Vagina (tissue), 2 donors: Measurements from ENCODE around the gene VLDLR. TPM values are rescaled to one million over a fixed set of nuclear protein-coding genes. Genes with fewer than 3 reads are reported as not detected.

Experiments used
- DNase-seq, 2 donors: peaks; one replicate each; pipeline ENCODE4 v3.0.0-alpha.2; 2017; ENCODE audit errors: extremely low spot score in 2 of 2
- H3K27ac ChIP-seq: fragments of 200-600 bp; sonication (generic); one replicate; pipeline ENCODE4 v1.5.1; 2019
- H3K27me3 ChIP-seq: fragments of 200-600 bp; sonication (generic); one replicate; pipeline ENCODE4 v1.5.1; 2019
- H3K36me3 ChIP-seq, 2 donors: fragments of 200-600 bp; sonication (generic); one replicate each; pipeline ENCODE4 v1.5.1; 2017 to 2019
- H3K4me1 ChIP-seq: fragments of 200-600 bp; sonication (generic); one replicate; pipeline ENCODE4 v1.5.1; 2019
- H3K4me3 ChIP-seq, 2 donors: fragments of 200-600 bp; sonication (generic); 1 replicate in 1 of 2; 2 replicates in 1 of 2; pipeline ENCODE4 v1.5.1; 2016 to 2019
- H3K9me3 ChIP-seq: fragments of 200-600 bp; sonication (generic); one replicate; pipeline ENCODE4 v1.5.1; 2019
- CTCF ChIP-seq, 3 experiments: fragments of 450-650 bp in 2 of 3; fragments of 200-600 bp in 1 of 3; sonication (generic) in 1 of 3; IDR thresholded peaks; one replicate each; pipeline ENCODE4 v1.5.1; 2017 to 2019; ENCODE audit warnings: antibody characterized with exemption in 3 of 3, mild to moderate bottlenecking in 2 of 3, moderate library complexity in 2 of 3
- POLR2A ChIP-seq, 2 donors: fragments of 450-650 bp; IDR thresholded peaks; one replicate each; pipeline ENCODE4 v1.6.1; 2017; ENCODE audit warnings: antibody characterized with exemption in 2 of 2, mild to moderate bottlenecking in 2 of 2, moderate library complexity in 2 of 2
- POLR2AphosphoS5 ChIP-seq, 2 donors: sonication (generic); formaldehyde crosslinking; IDR thresholded peaks; one replicate each; pipeline ENCODE4 v1.9.0; 2017; ENCODE audit warnings: antibody characterized with exemption in 2 of 2, mild to moderate bottlenecking in 2 of 2, low read depth in 1 of 2; ENCODE audit not compliant: insufficient read depth in 1 of 2
- intact Hi-C: fragments of 100-400 bp; cut with DNase I; formaldehyde crosslinking; loops from one replicate; pipeline ENCODE4 v1.15.1; 2023
- total RNA-seq: library from RNA; depleted of rRNA; stranded (reverse); fragments of >200 nt; gene quantifications from one replicate; pipeline ENCODE4 v1.2.3, GENCODE V29; 2016

The VLDLR gene
- total RNA-seq, 1 donor from 2014 or later, result 4.7 TPM

GRCh38 chr9:2639786-2640185, 18.2 kb downstream of the VLDLR start:
- H3K4me1 ChIP-seq, result no peaks in the 10 kb centered on the region
- H3K27me3 ChIP-seq, result no peaks in the 10 kb centered on the region
- peaks cover 0 to 10% of the 10 kb centered on the region in 2 donors for H3K36me3 ChIP-seq
- no peak overlapping the region for H3K4me3 ChIP-seq
- TF ChIP-seq POLR2AphosphoS5 (IDR thresholded peaks at IDR 0.05; ENCODE audit: insufficient read depth in 1 of 2, low read depth in 1 of 2), result no peak
- no peak for TF ChIP-seq CTCF (IDR thresholded peaks at IDR 0.05)
- TF ChIP-seq POLR2A (IDR thresholded peaks at IDR 0.05), result no peak
- no peak for DNase-seq
- intact Hi-C loops, result no loop called here
- no peak overlapping the region for H3K27ac ChIP-seq
- H3K9me3 ChIP-seq, result no peaks in the 10 kb centered on the region

- no peak for DNase-seq
- H3K27ac ChIP-seq, result no peak overlapping the region
Observed at GRCh38 chr9:2640570-2640969, 19.0 kb downstream of the VLDLR start.

GRCh38 chr9:2641033-2641432, 19.4 kb downstream of the VLDLR start:
- Histone ChIP-seq H3K4me1 (no peaks in the 10 kb centered on the region), H3K27ac (no peak overlapping the region), H3K27me3 (no peaks in the 10 kb centered on the region), H3K36me3 (peaks cover 0 to 10% of the 10 kb centered on the region in 2 donors), H3K4me3 (no peak overlapping the region), H3K9me3 (no peaks in the 10 kb centered on the region)
- TF ChIP-seq POLR2A (IDR thresholded peaks at IDR 0.05) (no peak), CTCF (IDR thresholded peaks at IDR 0.05) (no peak), POLR2AphosphoS5 (IDR thresholded peaks at IDR 0.05; ENCODE audit: insufficient read depth in 1 of 2, low read depth in 1 of 2) (no peak)
- no peak for DNase-seq
- intact Hi-C loops, result no loop called here

More at GRCh38 chr9:2640570-2640969, 19.0 kb downstream of the VLDLR start:
- no peaks in the 10 kb centered on the region for H3K9me3 ChIP-seq
- no peaks in the 10 kb centered on the region for H3K27me3 ChIP-seq
- TF ChIP-seq POLR2AphosphoS5 (IDR thresholded peaks at IDR 0.05; ENCODE audit: insufficient read depth in 1 of 2, low read depth in 1 of 2) (no peak), POLR2A (IDR thresholded peaks at IDR 0.05) (no peak), CTCF (IDR thresholded peaks at IDR 0.05) (no peak)
- intact Hi-C loops, result no loop called here
- no peaks in the 10 kb centered on the region for H3K4me1 ChIP-seq
- peaks cover 0 to 10% of the 10 kb centered on the region in 2 donors for H3K36me3 ChIP-seq
- no peak overlapping the region for H3K4me3 ChIP-seq

- no peaks in the 10 kb centered on the region for H3K4me1 ChIP-seq
- peaks cover 0 to 16% of the 10 kb centered on the region in 2 donors for H3K36me3 ChIP-seq
- no peaks in the 10 kb centered on the region for H3K27me3 ChIP-seq
- H3K4me3 ChIP-seq, result no peak overlapping the region
- H3K27ac ChIP-seq, result no peak overlapping the region
- no peak for TF ChIP-seq POLR2AphosphoS5 (IDR thresholded peaks at IDR 0.05; ENCODE audit: insufficient read depth in 1 of 2, low read depth in 1 of 2)
- TF ChIP-seq POLR2A (IDR thresholded peaks at IDR 0.05), result no peak
- TF ChIP-seq CTCF (IDR thresholded peaks at IDR 0.05), result no peak
- no peak for DNase-seq
- H3K9me3 ChIP-seq, result no peaks in the 10 kb centered on the region
- intact Hi-C loops, result no loop called here
Observed at GRCh38 chr9:2642068-2642467, 20.5 kb downstream of the VLDLR start.

GRCh38 chr9:2645569-2645968, 24.0 kb downstream of the VLDLR start:
- no peak for TF ChIP-seq CTCF (IDR thresholded peaks at IDR 0.05)
- TF ChIP-seq POLR2AphosphoS5 (IDR thresholded peaks at IDR 0.05; ENCODE audit: insufficient read depth in 1 of 2, low read depth in 1 of 2), result no peak
- TF ChIP-seq POLR2A (IDR thresholded peaks at IDR 0.05), result no peak
- peaks cover 0 to 36% of the 10 kb centered on the region in 2 donors for H3K36me3 ChIP-seq
- H3K27me3 ChIP-seq, result no peaks in the 10 kb centered on the region
- no peak overlapping the region for H3K4me3 ChIP-seq
- H3K27ac ChIP-seq, result no peak overlapping the region
- no peaks in the 10 kb centered on the region for H3K4me1 ChIP-seq
- no peaks in the 10 kb centered on the region for H3K9me3 ChIP-seq
- no peak for DNase-seq
- intact Hi-C loops, result no loop called here
